HG02571 (cell line): ENCODE measurements around the gene CD93.

Source experiments
- ATAC-seq: cut with Tn5 transposase; IDR thresholded peaks from one replicate; pipeline ENCODE4 v1.9.1; 2021; ENCODE audit warnings: mild to moderate bottlenecking, moderate library complexity; ENCODE audit not compliant: unreplicated experiment

CD93 gene

DNA sequence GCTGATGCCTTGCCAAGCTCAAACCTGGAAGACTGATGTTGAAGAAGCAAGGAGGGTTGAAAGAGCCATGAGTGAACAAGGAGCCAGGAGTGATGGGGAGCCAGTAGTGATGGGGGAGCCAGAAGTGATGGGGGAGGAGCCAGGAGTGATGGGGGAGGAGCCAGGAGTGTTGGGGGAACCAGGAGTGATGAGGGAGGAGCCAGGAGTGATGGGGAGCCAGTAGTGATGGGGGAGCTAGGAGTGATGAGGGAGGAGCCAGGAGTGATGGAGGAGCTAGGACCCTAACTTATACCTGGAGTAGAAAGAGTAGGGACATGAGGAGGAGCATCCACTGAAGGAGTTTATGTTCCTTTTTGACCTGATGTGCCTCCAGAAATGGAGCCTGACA, 14.6 kb upstream of the CD93 start:
- ATAC-seq: no peak

DNA sequence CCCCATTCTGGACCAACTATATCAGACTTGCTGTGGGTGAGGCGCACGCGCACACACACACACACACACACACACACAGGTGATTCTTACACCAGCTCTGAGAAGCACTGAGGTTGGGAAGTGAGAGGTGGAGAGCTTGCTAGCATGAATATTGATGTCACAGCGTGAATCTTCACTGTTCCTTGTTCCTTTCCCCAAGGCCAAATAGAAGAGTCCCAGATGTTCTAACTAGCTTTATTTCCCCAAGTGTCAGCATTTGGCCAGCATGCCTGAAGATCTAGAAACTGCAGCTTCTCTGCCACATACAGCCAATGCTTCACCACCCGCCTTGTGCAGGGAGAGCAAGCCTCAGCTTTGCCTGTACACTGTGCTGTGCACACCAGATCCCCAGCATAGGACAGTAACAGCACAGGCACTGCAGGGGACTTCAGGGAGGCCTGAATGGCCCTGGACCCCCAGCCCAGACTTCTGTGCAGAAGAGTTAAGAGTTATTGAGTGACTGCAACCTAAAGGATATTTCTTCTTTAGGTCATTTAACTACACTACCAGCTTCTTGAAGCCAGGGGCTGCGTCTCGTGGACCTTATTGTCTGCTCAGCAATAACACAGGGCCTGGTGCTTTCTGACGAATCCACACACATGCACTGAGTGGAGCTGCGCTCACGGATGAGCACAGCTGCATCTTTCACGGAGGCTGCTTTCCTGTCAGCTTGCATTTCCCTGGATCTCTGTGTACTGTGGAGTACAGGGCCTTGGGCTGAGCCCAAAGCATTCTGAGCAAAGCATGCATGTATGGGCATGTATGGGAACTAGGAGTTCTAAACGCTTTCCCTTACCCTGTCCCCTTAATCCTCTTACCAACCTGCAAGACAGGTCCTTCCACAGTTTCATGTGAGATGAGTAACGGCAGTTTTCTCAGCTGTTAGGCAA, 13.9 kb upstream of the CD93 start:
- no peak for ATAC-seq

DNA sequence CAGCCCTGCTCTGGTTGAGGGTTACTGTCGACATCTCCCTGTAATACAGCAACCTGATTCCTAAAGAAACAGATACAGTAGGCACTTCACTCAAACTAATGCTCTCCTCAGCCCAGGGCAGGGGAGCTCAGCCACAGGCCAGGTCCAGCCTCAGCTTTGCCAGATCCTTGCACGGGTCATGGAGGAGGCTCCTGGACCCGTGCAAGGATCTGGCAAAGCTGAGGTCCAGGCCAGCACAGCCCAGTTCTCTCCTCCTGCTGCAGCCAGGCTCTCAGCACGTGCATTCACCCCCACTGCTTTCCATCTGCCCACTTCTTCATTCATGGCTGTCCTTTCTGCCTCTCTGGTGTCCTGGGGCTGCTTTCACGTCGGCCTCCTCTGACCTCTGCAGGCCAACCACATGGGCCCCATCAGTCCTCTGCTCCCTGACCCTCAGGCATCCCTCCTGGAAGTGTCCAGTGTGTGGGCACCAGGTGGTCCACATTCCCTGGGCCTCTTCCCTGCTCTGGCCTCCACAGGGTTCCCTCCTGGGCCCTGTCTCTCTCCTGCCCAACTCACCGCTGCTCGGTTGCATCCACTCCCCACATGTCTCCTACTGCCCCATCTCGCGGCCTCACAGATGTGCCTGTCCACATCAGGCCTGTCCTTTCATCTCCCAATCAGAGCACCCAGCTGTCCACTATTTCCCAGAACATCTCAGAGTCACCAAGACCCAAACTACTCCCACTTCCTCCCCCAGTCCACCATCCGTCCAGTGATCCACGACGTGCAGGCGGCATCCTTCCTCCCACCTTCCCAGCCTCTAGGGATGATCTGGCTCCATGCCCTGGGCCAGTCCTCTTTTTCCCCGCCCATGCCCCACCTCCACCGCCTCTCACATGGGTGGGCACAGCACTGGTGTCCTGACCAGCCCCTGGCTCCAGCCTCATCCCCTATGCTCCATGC, 11.8 kb upstream of the CD93 start:
- ATAC-seq: no peak

DNA sequence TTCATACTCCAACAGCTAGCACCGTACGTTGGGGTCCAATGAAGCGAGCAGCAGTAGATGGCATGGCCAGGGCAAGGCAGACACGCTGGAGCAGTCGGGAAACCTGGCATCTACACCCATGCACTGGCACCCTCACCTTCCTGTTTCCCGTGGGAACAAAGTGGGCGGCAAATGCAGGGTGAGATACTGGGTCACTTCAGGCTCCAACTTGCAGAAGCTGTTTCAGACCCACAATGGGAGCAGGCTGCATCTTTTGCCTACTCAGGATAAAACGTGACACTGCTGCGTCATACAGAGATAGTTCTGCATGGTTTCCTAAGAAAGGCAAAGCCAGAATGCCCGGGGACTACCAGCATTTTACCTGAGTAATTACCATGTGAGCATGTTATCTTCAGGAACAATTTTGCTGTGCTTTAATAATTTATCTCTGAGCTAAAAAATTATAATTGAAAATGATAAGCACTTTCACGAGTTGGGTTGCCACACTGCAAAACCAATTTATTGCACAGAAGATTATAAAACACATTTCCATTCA, 10.9 kb upstream of the CD93 start:
- ATAC-seq: no peak

DNA sequence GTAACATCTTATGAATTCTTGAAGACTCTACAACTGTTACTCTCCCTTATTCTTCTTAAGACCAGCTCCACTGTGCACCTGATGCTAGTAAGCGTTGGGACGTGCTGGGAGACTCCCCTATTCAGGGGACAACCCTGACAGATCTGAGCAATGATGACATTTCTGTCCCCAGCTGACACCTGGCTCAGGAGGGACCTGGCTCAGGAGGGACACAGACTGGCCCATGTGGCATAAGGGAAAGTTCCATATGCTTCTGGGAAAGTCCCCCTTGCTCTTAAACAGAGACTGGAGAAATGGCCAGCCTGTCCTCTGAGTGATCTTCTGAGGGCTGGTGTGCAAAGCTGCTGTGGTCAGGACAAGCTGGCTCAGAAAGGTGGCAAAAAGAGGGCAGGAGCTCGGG, 10.0 kb upstream of the CD93 start:
- ATAC-seq: no peak

DNA sequence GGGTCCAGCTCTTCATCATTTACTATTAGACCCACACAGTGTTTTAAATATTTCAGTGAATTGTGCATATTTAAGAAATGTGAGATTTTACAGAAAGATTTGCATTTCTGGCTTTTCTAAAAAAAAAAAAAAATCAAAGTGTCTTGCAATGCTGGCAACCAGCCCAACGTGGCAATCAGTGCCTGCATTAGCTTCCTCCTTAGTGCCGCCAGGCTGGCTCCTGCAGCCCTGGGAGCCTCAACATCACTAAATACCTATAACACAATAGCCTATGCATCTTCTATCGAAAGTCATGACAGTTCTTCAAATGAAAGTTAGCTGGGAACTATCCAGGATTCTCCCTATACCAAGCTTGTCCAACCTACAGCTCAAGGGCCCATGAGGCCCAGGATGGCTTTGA, 9.4 kb upstream of the CD93 start:
- no peak for ATAC-seq

DNA sequence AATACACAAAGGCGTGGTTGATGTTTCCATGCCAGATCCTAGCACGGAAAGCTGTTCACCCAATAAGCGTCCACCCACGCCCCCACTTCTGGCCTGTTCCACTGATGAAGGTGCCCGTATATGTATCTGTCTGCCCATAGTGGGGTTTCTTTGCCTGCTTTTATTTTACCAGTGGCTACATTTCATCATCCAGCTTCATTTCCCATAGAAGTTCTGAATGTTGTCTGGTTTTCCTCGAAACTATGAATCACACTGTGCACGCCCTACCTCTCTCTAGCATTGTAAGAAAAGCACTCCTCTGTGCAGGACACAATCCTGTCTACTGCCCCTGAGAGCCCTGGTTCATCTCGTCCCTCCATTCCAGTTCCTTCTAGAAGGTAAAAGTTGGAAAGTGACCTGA, 8.8 kb upstream of the CD93 start:
- ATAC-seq: no peak

DNA sequence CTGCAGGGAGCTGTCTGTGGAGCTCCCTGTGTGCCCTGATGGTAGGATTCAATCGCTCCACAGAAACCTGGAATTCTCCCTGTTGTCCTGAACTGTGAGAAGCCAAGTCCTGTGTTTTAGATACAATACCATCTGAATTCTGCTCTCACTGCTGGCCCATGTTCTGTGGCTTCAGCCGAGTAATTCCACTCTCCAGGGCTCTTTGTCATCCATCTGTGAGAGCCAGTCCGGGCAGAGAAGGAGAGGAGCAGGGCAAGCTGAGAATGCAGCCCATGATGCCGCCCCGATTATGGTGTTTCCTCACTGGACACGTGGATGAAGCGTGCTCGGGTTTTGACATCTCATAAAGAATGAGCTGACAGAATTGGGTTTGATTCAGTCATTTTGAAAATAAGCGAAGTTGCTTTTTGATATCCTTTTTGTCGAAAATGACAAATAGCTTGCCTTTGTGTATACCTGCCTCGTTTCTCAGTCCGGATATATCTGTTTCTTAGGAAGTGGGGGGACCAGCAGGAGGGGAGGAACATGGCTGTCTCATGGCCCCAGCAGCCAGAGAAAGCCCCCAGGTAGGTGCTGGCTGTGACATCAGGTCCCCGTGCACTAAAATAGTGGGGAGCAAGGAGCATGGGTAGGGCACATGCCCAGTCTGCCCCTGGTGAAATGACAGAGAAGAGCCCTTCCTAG, 8.2 kb upstream of the CD93 start:
- ATAC-seq: no peak

DNA sequence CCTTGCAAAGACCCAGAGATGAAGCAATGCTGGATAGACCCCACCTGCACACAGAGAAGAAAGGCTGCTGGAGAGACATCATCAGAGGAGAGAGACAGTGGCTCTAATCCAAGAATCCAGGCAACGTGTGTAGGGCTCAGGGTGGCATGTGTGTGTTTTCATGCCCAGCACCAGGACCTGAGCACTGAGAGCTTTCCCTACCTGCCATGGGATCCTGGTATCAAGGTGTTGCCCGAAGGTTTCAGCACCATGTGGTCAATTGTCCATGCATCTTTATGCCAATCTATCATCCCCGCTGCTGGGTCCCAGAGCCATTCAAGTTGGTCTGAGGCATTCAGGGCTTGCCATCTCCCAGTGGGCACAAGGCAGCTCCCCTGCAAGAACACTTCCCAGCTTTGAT, 7.5 kb upstream of the CD93 start:
- no peak for ATAC-seq

DNA sequence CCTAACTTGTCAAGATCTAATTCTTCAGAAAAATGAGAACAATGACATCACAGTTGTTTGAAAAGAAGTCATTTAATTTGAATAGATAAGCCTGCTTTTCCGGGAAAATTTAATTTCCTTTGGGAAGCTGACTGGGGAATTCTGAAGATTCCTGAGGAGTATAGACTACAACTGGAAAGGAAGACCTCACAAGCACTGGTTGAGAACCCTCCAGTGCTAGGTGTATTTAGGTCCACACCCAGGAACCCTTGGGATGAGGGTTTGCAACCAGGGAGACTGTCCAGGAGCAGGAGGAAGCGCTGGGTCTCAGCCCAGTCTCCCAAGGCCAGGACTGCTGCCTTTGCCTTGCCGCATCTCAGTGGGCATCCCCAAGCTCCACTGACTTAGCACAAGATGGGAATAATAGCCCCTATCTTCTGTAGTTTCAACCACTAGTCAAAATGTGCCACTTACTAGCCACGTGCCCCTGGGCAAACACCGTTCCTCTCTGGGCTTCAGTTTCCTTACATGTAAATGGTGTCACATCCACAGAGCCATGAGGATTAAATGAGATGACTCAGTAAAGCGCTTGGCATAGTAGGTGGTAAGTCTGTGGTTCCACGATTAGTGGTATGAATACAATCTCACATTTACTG, 6.9 kb upstream of the CD93 start:
- ATAC-seq: no peak

DNA sequence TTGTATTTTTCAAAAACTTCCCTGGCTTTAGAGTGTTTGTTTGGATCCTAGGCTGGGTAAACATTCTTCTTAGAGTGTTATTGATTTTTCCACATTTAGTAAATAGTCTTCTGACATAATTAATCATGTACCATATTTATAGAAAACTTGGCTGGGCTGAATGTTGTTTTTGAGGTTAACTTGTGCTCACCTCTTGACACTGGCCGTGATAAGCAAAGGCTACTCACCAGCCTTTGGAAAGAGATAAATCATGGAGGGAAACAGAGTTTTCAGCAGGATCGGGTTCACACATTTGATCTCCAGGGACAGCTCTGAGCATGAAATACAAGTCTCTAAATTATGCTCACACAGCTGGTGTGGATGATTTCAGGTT, 6.2 kb upstream of the CD93 start:
- no peak for ATAC-seq

DNA sequence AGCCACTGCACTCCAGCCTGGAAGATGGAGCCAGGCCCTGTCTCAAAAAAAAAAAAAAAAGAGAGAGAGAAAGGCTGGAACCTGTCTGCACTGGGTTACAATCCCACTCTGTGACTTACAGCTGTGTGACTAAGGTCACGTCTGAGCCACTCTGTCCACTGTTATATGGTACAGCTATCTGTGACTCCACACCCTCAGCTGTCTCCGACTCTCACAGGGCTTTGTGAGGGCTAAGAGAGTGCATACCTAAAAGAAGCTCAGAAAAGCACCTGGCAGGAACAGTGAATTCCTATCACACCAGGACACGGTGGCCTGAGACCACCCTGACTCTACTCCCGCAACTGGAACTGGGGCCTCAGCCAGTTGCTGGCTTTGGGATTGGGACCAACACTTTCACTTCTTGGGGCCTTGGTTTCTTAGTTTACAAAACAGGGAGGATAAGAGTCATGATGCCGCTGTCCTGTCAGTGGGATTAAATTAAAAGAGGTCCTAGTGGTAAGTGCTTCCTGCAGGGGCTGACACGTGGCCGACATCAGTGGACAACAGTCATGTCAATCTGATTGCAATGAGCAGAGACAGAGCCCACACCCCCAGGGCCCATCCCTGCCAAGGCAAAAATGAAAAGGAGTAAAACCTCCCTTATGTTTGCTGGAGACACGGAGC, 5.7 kb upstream of the CD93 start:
- ATAC-seq: no peak

DNA sequence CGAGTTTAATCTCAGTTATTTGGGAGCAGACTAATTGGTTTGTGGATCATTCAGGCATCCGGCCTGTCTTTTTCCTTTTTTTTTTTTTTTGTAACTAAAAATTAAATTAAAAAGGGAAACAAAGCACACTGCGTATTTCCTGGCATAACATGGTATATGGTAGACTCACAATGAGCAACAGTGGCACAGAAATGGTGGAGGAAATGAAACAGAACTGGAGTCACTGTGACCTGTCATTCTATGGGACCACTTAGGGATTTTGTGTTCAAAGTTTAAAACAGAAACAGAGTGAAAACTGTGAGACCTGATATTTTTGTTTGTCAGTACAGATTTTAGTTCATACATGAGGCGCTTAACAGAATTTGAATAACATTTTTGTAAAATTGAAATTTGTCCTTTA, 4.8 kb upstream of the CD93 start:
- ATAC-seq: no peak

DNA sequence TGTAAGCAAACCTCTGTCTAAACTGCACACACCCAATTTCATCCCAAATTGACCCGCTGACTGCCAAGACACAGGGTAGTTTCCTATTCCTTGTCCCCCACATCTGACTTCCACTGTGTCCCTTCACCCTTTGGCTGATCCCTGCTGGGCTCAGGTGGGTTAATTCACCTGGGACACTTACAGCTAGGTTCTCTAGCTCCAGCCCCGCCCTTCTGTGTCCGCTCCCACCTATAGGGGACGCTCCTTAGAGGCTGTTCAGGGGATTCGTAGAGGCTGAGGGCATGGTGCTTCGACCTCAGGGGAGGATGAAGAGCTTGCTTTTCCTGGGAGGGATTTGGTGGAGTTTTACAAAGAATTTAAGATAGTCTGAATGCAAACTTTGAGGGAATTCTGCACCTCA, 4.0 kb upstream of the CD93 start:
- no peak for ATAC-seq

DNA sequence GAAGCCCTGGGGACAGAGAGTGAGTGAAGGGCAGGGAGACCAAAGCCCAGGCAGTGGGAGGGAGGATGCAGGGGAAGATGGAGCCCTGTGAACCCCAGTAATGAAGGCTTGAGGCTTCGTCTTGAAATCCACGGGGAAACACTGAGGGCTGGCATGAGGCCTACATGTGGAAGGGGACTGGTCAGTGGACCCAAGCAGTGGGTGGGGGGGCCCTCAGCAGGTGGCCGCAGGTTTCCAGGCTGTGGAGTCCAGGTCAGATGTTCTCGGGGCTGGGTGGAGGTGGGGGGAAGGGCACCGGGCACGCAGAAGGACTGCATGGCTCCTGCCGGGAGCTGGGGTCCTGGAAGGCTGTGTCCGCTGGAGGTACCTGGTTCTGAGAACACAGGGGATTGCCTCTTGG, 2.7 kb upstream of the CD93 start:
- ATAC-seq: no peak

DNA sequence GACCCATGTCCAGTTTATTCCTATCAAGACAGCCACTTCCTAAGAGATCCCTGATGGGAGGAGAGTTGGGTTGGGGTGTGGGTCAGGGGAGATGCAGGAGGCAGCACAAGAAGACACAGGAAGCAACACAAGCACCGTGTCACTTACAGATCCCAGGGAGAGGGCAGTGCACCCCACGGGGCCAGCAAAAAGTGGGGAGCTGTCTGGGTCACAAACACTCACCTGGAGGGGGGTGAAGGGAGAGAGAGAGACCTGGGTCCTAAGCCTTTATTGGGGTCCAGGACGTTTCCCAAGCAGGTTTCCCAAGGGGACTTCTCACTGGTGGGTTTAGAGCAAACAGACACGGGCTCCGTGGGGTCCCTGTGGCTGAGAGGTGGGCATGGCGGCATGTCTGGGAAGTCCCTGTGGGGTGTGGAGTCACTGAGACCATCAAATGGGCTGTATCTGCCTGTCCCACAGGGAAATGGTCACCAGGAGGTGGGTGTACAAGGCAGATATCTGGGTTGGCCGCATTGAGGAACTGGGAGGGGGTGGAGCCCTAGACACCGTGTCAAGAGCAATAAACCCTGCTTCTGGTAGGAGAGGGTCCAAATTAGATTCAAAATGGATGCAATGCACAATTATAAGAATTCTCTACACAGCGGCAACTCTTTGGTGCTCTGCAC, 1.6 kb upstream of the CD93 start:
- no peak for ATAC-seq

DNA sequence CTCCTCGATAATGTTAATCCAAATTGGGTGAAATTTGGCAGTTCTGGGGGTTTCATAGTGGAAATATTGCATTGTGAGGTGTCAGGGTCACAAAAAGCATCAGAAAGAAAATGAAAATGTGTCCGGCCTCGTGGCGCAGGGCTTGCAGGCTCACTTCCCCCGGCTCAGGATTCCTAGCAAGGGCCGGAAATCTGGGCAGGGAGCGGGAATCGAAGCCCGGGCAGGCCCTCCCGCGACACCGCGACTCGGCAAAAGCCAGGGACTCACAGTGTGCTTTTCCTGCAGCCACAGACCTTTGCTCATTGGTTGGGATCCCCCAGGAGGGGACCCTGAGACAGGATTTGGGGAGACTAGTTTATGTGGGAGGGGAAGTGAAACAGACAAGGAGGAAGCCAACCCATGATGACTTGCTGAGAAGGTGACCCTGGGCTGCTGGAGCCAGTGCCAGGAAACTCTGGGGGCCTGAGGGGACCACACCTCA, 847 bp upstream of the CD93 start:
- ATAC-seq: no peak

DNA sequence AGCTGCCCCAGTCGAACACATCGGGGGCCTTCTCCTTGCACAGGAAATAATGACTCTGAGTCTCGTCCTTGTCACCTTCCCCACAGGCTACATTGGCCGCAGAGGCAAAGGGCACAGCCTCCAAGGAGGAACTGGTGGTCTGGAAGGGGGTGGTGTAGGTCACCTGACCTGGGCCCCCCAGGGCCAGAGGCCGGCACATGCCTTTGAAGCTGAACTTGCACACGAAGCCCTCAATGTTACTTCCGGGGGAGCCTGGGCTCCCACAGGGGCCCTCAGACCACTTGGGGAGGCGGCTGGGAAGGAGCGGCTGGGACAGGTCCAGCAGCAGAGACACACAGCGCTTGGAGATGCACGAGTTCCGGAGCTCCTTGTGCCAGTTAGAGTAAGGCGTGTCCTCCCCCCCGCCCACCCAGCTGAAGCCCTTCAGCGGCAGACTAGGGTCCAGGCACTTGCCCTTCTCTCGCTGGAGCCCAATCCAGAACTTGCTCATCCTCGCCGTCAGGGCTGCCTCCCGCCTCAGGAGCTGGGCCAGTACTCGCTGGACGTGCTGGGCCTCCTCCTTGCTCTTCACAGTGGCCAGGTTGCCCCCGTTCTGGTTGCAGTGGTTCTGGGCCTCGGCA, 578 bp downstream of the CD93 start:
- no peak for ATAC-seq

DNA sequence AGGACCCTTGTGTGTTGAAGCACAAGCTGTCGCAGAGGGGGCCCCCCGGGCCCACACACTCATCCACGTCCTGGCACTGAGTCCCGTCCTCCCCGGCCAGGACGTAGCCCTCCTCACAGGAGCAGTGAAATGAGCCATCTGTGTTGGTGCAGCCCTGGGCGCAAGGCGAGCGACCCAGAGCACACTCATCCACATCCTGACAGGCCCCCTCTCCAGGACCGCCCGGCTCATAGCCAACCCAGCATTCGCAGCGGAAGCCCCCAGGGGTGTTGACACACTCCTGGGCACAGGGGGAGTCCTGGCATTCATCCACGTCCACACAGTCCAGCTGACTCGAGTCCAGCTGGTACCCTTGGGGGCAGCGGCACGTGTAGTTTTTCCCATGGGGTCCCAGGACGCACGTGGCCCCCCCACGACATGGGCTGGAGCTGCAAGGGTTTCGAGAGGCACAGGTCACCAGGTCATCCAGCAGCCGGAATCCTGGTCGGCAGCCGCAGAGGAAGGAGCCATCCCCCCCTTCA, 1.2 kb downstream of the CD93 start:
- ATAC-seq: no peak
